ENCODE results near the gene TMPRSS3.

GRCh38 chr21:42386034-42386591, 9.7 kb downstream of the TMPRSS3 start:
- TF ChIP-seq EP300 (IDR thresholded peaks at IDR 0.05): no peak
- no peak for TF ChIP-seq CTCF (IDR thresholded peaks at IDR 0.05)
- TF ChIP-seq POLR2AphosphoS5 (IDR thresholded peaks at IDR 0.05): no peak
- no peak for TF ChIP-seq POLR2A (IDR thresholded peaks at IDR 0.05)
